Ectodermal cell (in vitro differentiated cells): ENCODE results near the gene C19orf67.

ENCODE experiments used
- H3K27ac ChIP-seq: 2 replicates; pipeline ENCODE4 v1.7.0; 2013; ENCODE audit warnings: mild to moderate bottlenecking, low read depth, low read length; ENCODE audit not compliant: insufficient read depth, poor library complexity, severe bottlenecking
- H3K27me3 ChIP-seq: 2 replicates; pipeline ENCODE4 v1.7.0; 2013; ENCODE audit warnings: mild to moderate bottlenecking, low read length; ENCODE audit not compliant: insufficient read depth, control insufficient read depth, poor library complexity, severe bottlenecking
- H3K36me3 ChIP-seq: one replicate; pipeline ENCODE4 v1.7.0; 2013; ENCODE audit warnings: low read length; ENCODE audit not compliant: control insufficient read depth, insufficient read depth
- H3K4me1 ChIP-seq: one replicate; pipeline ENCODE4 v1.7.0; 2013; ENCODE audit warnings: low read length; ENCODE audit not compliant: control insufficient read depth, insufficient read depth
- H3K4me3 ChIP-seq: 2 replicates; pipeline ENCODE4 v1.7.0; 2013; ENCODE audit warnings: low read depth, low read length, control low read depth; ENCODE audit not compliant: insufficient read depth
- H3K9me3 ChIP-seq: 2 replicates; pipeline ENCODE4 v1.7.0; 2013; ENCODE audit warnings: mild to moderate bottlenecking, low read length, moderate library complexity; ENCODE audit not compliant: control insufficient read depth
- WGBS, 2 experiments: methylation state at CpG; one replicate each; pipeline ENCODE4 v1.1.7; 2013; ENCODE audit warnings: missing lambda C conversion rate in 2 of 2; 5-methylcytosine and 5-hydroxymethylcytosine counted together

Gene C19orf67

GRCh38 chr19:14058182-14059092 lies 27.1 kb downstream of the C19orf67 start:
- WGBS, 2 experiments: 49% methylated on average over 17 of the region's 17 CpGs
- peaks cover 4% of the 10 kb centered on the region for H3K4me1 ChIP-seq
- H3K27ac ChIP-seq: no peak overlapping the region
- no peaks in the 10 kb centered on the region for H3K9me3 ChIP-seq
- peak overlapping the region; percentile 35 for H3K4me3 ChIP-seq
- no peaks in the 10 kb centered on the region for H3K36me3 ChIP-seq
- H3K27me3 ChIP-seq: peaks cover 34% of the 10 kb centered on the region

GRCh38 chr19:14056741-14057356 lies 28.7 kb downstream of the C19orf67 start:
- H3K27ac ChIP-seq: no peak overlapping the region
- peaks cover 34% of the 10 kb centered on the region for H3K27me3 ChIP-seq
- H3K36me3 ChIP-seq: no peaks in the 10 kb centered on the region
- peak overlapping the region; percentile 35 for H3K4me3 ChIP-seq
- H3K4me1 ChIP-seq: peaks cover 4% of the 10 kb centered on the region
- H3K9me3 ChIP-seq: no peaks in the 10 kb centered on the region
- 28 to 30% methylated on average over 19 of the region's 19 CpGs for WGBS, 2 experiments

GRCh38 chr19:14056069-14056666 lies 29.4 kb downstream of the C19orf67 start:
- 91 to 92% methylated on average over 10 of the region's 10 CpGs for WGBS, 2 experiments
- H3K4me3 ChIP-seq: no peak overlapping the region
- H3K9me3 ChIP-seq: no peaks in the 10 kb centered on the region
- no peaks in the 10 kb centered on the region for H3K36me3 ChIP-seq
- peaks cover 4% of the 10 kb centered on the region for H3K4me1 ChIP-seq
- no peak overlapping the region for H3K27ac ChIP-seq
- H3K27me3 ChIP-seq: peaks cover 34% of the 10 kb centered on the region

- 93% methylated on average over 3 of the region's 3 CpGs for WGBS, 2 experiments
- Histone ChIP-seq H3K9me3 (no peaks in the 10 kb centered on the region), H3K4me1 (peaks cover 4% of the 10 kb centered on the region), H3K4me3 (no peak overlapping the region), H3K27me3 (peaks cover 34% of the 10 kb centered on the region), H3K27ac (no peak overlapping the region), H3K36me3 (no peaks in the 10 kb centered on the region)
Observed at GRCh38 chr19:14055396-14055795, 30.2 kb downstream of the C19orf67 start.

GRCh38 chr19:14054721-14055120 lies 30.9 kb downstream of the C19orf67 start:
- H3K27me3 ChIP-seq: peaks cover 34% of the 10 kb centered on the region
- H3K27ac ChIP-seq: no peak overlapping the region
- 87% methylated on average over 11 of the region's 11 CpGs for WGBS, 2 experiments
- H3K4me1 ChIP-seq: peaks cover 2% of the 10 kb centered on the region
- no peaks in the 10 kb centered on the region for H3K9me3 ChIP-seq
- H3K36me3 ChIP-seq: no peaks in the 10 kb centered on the region
- H3K4me3 ChIP-seq: no peak overlapping the region

GRCh38 chr19:14054099-14054498 lies 31.5 kb downstream of the C19orf67 start:
- H3K36me3 ChIP-seq: no peaks in the 10 kb centered on the region
- H3K4me3 ChIP-seq: no peak overlapping the region
- H3K9me3 ChIP-seq: no peaks in the 10 kb centered on the region
- no peaks in the 10 kb centered on the region for H3K4me1 ChIP-seq
- WGBS, 2 experiments: 87 to 91% methylated on average over 6 of the region's 6 CpGs
- H3K27me3 ChIP-seq: peaks cover 29% of the 10 kb centered on the region
- H3K27ac ChIP-seq: no peak overlapping the region

- Histone ChIP-seq H3K4me3 (no peak overlapping the region), H3K4me1 (no peaks in the 10 kb centered on the region)
- WGBS, 2 experiments: 92 to 93% methylated on average over 11 of the region's 11 CpGs
Observed at GRCh38 chr19:14053500-14053899, 32.1 kb downstream of the C19orf67 start.

GRCh38 chr19:14053032-14053431 lies 32.6 kb downstream of the C19orf67 start:
- Histone ChIP-seq H3K27me3 (peaks cover 18% of the 10 kb centered on the region), H3K36me3 (no peaks in the 10 kb centered on the region), H3K4me1 (no peaks in the 10 kb centered on the region), H3K27ac (no peak overlapping the region), H3K9me3 (no peaks in the 10 kb centered on the region), H3K4me3 (no peak overlapping the region)
- 95% methylated on average over 3 of the region's 3 CpGs for WGBS, 2 experiments

More at GRCh38 chr19:14053500-14053899, 32.1 kb downstream of the C19orf67 start:
- no peaks in the 10 kb centered on the region for H3K9me3 ChIP-seq
- no peak overlapping the region for H3K27ac ChIP-seq
- peaks cover 23% of the 10 kb centered on the region for H3K27me3 ChIP-seq
- H3K36me3 ChIP-seq: no peaks in the 10 kb centered on the region

GRCh38 chr19:14052470-14052869 lies 33.1 kb downstream of the C19orf67 start:
- no peaks in the 10 kb centered on the region for H3K36me3 ChIP-seq
- H3K27me3 ChIP-seq: peaks cover 13% of the 10 kb centered on the region
- no peak overlapping the region for H3K27ac ChIP-seq
- H3K4me3 ChIP-seq: no peak overlapping the region
- WGBS, 2 experiments: 94 to 95% methylated on average over 6 of the region's 6 CpGs
- H3K4me1 ChIP-seq: no peaks in the 10 kb centered on the region
- H3K9me3 ChIP-seq: no peaks in the 10 kb centered on the region

- Histone ChIP-seq H3K9me3 (no peaks in the 10 kb centered on the region), H3K27me3 (peaks cover 9% of the 10 kb centered on the region)
- 86 to 87% methylated on average over 9 of the region's 9 CpGs for WGBS, 2 experiments
Observed at GRCh38 chr19:14051980-14052379, 33.6 kb downstream of the C19orf67 start.

More at GRCh38 chr19:14051980-14052379, 33.6 kb downstream of the C19orf67 start:
- H3K4me1 ChIP-seq: no peaks in the 10 kb centered on the region
- H3K36me3 ChIP-seq: no peaks in the 10 kb centered on the region
- H3K27ac ChIP-seq: no peak overlapping the region
- no peak overlapping the region for H3K4me3 ChIP-seq
